ENCODE measurements around the gene NRXN3. TPM values are rescaled to one million over a fixed set of nuclear protein-coding genes. Genes with fewer than 3 reads are reported as not detected.

The NRXN3 gene
- total and polyA plus RNA-seq, 2 of the 13 experiments (the other 11 are each of a cell fraction or from before 2014, with no cell fraction given) = 0.03 TPM; not detected in 1

GRCh38 chr14:79334272-79334671 is 1164.1 kb downstream of the NRXN3 start:
- DNase-seq (ENCODE audit: low spot score) (no peak), FAIRE-seq (no peak), ATAC-seq (no peak)
- POLR2A ChIA-PET = no interaction called here
- CTCF ChIA-PET (ENCODE audit: low intra/inter-chr PET ratio, low total read pairs) = no interaction called here
- no peaks in the 10 kb centered on the region for H3K4me1 ChIP-seq (ENCODE audit: insufficient read depth, low read length)
- H4K20me1 ChIP-seq (ENCODE audit: insufficient read depth, low read length) = no peaks in the 10 kb centered on the region
- H3K4me2 ChIP-seq (ENCODE audit: low read depth, low read length) = no peak overlapping the region
- no peak overlapping the region for H3K27ac ChIP-seq (ENCODE audit: extremely low read length, insufficient read depth, low read length)
- no peaks in the 10 kb centered on the region for H3K79me2 ChIP-seq (ENCODE audit: insufficient read depth, low read length)
- peaks cover 85% of the 10 kb centered on the region for H3K9me3 ChIP-seq (ENCODE audit: low read length)
- no peak for TF ChIP-seq ZNF616 (CRISPR knock-in tag; IDR thresholded peaks at IDR 0.05; ENCODE audit: low read depth)
- TF ChIP-seq TBX3 (IDR thresholded peaks at IDR 0.05; ENCODE audit: borderline replicate concordance) = no peak
- TF ChIP-seq CBFB (CRISPR knock-in tag; IDR thresholded peaks at IDR 0.05) = no peak
- no peak for TF ChIP-seq SALL2 (CRISPR knock-in tag; IDR thresholded peaks at IDR 0.05)
- TF ChIP-seq CHD2 (IDR thresholded peaks at IDR 0.05; ENCODE audit: low read depth, low read length) = no peak
- no peak for TF ChIP-seq HCFC1 (IDR thresholded peaks at IDR 0.05; ENCODE audit: low read depth, low read length)
- no peak for TF ChIP-seq TRIM22 (IDR thresholded peaks at IDR 0.05)
- no peak for TF ChIP-seq ZSCAN25 (CRISPR knock-in tag; IDR thresholded peaks at IDR 0.05)
- TF ChIP-seq HNF1B (CRISPR knock-in tag; IDR thresholded peaks at IDR 0.05) = no peak
- no peak for TF ChIP-seq CSRNP2 (CRISPR knock-in tag; conservative IDR thresholded peaks at IDR 0.05; ENCODE audit: low read depth)
- in situ Hi-C loops (cut with HindIII; ENCODE audit: extremely low pct_ligation_motif_present, low pct_unique_long_range_greater_than_20kb) (no loop called here), intact Hi-C loops (cut with micrococcal nuclease; ENCODE audit: unreplicated experiment) (no loop called here)
- no peaks in the 10 kb centered on the region for H3K27me3 ChIP-seq (ENCODE audit: control insufficient read depth in 1 of 2, insufficient read depth in 2 of 2, low read length in 2 of 2)
- no TSS peak for BruUV-seq (replicated peaks)
- H3K4me3 ChIP-seq (replicated peaks in 1 of 3; ENCODE audit: insufficient read depth in 1 of 3, low read depth in 2 of 3, low read length in 3 of 3) = no peak overlapping the region
- H2AFZ ChIP-seq (ENCODE audit: low read length) = no peak overlapping the region
- no peak overlapping the region for H3K9ac ChIP-seq (ENCODE audit: insufficient read depth, low read depth, low read length)
- 11% methylated on average over 2 of the region's 2 CpGs for WGBS (ENCODE audit: low lambda C conversion rate)
- no peaks in the 10 kb centered on the region for H3K36me3 ChIP-seq (replicated peaks in 1 of 2; ENCODE audit: control insufficient read depth in 1 of 2, insufficient read depth in 2 of 2, low read length in 2 of 2)

All from HepG2 (cell line).